HepG2 (cell line): ENCODE data around the gene P4HTM. TPM values are rescaled to one million over a fixed set of nuclear protein-coding genes. Genes with fewer than 3 reads are reported as not detected.

Source experiments
- ATAC-seq: fragments of 200-7000 bp; cut with Tn5 transposase; 3 replicates; pipeline ENCODE4 v1.9.1; 2020; ENCODE audit warnings: mild to moderate bottlenecking, moderate library complexity
- BruUV-seq: library from RNA; stranded (reverse); fragments of 400-500 nt; replicated peaks from 2 replicates; lab custom pipeline; 2021; lab: Mats Ljungman, UMichigan
- CTCF ChIA-PET: fragments of 300-600 bp; formaldehyde crosslinking; extraction: SDS; loops from one replicate; lab custom pipeline; 2021; ENCODE audit warnings: low total read pairs, inconsistent platforms, low intra/inter-chr PET ratio; lab: Yijun Ruan, JAX
- POLR2A ChIA-PET: fragments of 350-600 bp; sonication (Branson Sonifier 250); formaldehyde crosslinking; loops from one replicate; lab custom pipeline; 2020; ENCODE audit warnings: antibody characterized with exemption, inconsistent platforms; lab: Yijun Ruan, JAX
- DNase-seq: peaks from one replicate; pipeline ENCODE4 v3.0.0-alpha.2; 2015; ENCODE audit warnings: low spot score
- FAIRE-seq: peaks from 3 replicates; lab custom pipeline; 2011; peaks lifted over from hg19 to GRCh38; lab: Jason Lieb, UNC
- H2AFZ ChIP-seq: one replicate; pipeline ENCODE4 v1.6.1; 2011; ENCODE audit warnings: low read length, inconsistent platforms
- H3K27ac ChIP-seq: fragments of 300-600 bp; 3 replicates; pipeline ENCODE4 v1.8.0; 2011; ENCODE audit warnings: mixed run types, mild to moderate bottlenecking, mixed read lengths, low read length, inconsistent platforms; ENCODE audit not compliant: insufficient read depth; ENCODE audit errors: extremely low read length
- H3K27me3 ChIP-seq, 2 experiments: fragments of 200-600 bp in 1 of 2; 2 replicates in 1 of 2; 3 replicates in 1 of 2; pipeline versions ENCODE4 v1.6.0 to v1.8.0; 2011; ENCODE audit warnings: low read length in 2 of 2, mild to moderate bottlenecking in 2 of 2, moderate library complexity in 2 of 2, inconsistent platforms in 1 of 2; ENCODE audit not compliant: insufficient read depth in 2 of 2, control insufficient read depth in 1 of 2
- H3K36me3 ChIP-seq, 2 experiments: fragments of 200-600 bp in 1 of 2; replicated peaks in 1 of 2; 2 replicates in 1 of 2; 3 replicates in 1 of 2; pipeline versions ENCODE4 v1.5.1 to v1.8.0; 2011; ENCODE audit warnings: low read length in 2 of 2, inconsistent platforms in 1 of 2; ENCODE audit not compliant: insufficient read depth in 2 of 2, control insufficient read depth in 1 of 2
- H3K4me1 ChIP-seq: 2 replicates; pipeline ENCODE4 v1.5.1; 2012; ENCODE audit warnings: low read length, inconsistent platforms; ENCODE audit not compliant: insufficient read depth
- H3K4me2 ChIP-seq: 2 replicates; pipeline ENCODE4 v1.6.0; 2011; ENCODE audit warnings: low read depth, low read length, inconsistent platforms
- H3K4me3 ChIP-seq, 3 experiments: fragments of 200-600 bp in 1 of 3; sonication (generic), shearing (Covaris generic) in 1 of 3; replicated peaks in 1 of 3; 2 replicates each; pipeline ENCODE4 v1.5.1; 2011 to 2016; ENCODE audit warnings: low read length in 3 of 3, inconsistent platforms in 2 of 3, low read depth in 2 of 3, mild to moderate bottlenecking in 2 of 3, control low read depth in 1 of 3, mixed read lengths in 1 of 3; ENCODE audit not compliant: insufficient read depth in 1 of 3
- H3K79me2 ChIP-seq: one replicate; pipeline ENCODE4 v1.6.1; 2011; ENCODE audit warnings: low read length, inconsistent platforms; ENCODE audit not compliant: insufficient read depth
- H3K9ac ChIP-seq: 2 replicates; pipeline ENCODE4 v1.6.0; 2011; ENCODE audit warnings: mild to moderate bottlenecking, low read depth, low read length, inconsistent platforms; ENCODE audit not compliant: insufficient read depth
- H3K9me3 ChIP-seq: 2 replicates; pipeline ENCODE4 v1.5.1; 2012; ENCODE audit warnings: mild to moderate bottlenecking, low read length
- H4K20me1 ChIP-seq: 2 replicates; pipeline ENCODE4 v1.6.0; 2011; ENCODE audit warnings: inconsistent platforms, mild to moderate bottlenecking, low read length, moderate library complexity; ENCODE audit not compliant: insufficient read depth
- AGO2 ChIP-seq: fragments of 200-400 bp; formaldehyde crosslinking; optimal IDR thresholded peaks from 2 replicates; pipeline ENCODE3; 2017; ENCODE audit warnings: mild to moderate bottlenecking, low read depth, low read length, moderate library complexity
- NBN ChIP-seq: fragments of 450-650 bp; conservative IDR thresholded peaks from 2 replicates; pipeline ENCODE4 v1.6.1; 2017
- POLR2G ChIP-seq: fragments of 200-400 bp; formaldehyde crosslinking; IDR thresholded peaks from 2 replicates; pipeline ENCODE4 v1.6.1; 2018; ENCODE audit warnings: mild to moderate bottlenecking, low read depth, low read length, moderate library complexity
- ZFP36 ChIP-seq: fragments of 150-350 bp; IDR thresholded peaks from 2 replicates; pipeline ENCODE4 v1.6.1; 2018; ENCODE audit warnings: borderline replicate concordance, low read length, low read depth; ENCODE audit not compliant: partially characterized antibody
- ZNF350 ChIP-seq: sonication (generic); formaldehyde crosslinking; IDR thresholded peaks from 2 replicates; pipeline ENCODE4 v1.4.0; 2020; ENCODE audit warnings: mild to moderate bottlenecking, low read depth, missing genetic modification reagents, borderline replicate concordance
- ZNF788 ChIP-seq: sonication (generic); formaldehyde crosslinking; IDR thresholded peaks from 2 replicates; pipeline ENCODE4 v1.5.0; 2020; ENCODE audit warnings: mild to moderate bottlenecking, missing genetic modification reagents, borderline replicate concordance
- WGBS: methylation state at CpG from one replicate; pipeline ENCODE4 v1.1.6; 2017; ENCODE audit warnings: low lambda C conversion rate; 5-methylcytosine and 5-hydroxymethylcytosine counted together
- in situ Hi-C: cut with HindIII; loops from 2 replicates; pipeline ENCODE4 v1.10.0; 2017; ENCODE audit warnings: low pct_unique_long_range_greater_than_20kb; ENCODE audit not compliant: extremely low pct_ligation_motif_present
- intact Hi-C: fragments of 100-400 bp; cut with micrococcal nuclease; formaldehyde crosslinking; loops from one replicate; pipeline ENCODE4 v1.10.0; 2022; ENCODE audit not compliant: unreplicated experiment
- polyA plus RNA-seq, 8 experiments: library from polyadenylated mRNA; depleted of rRNA in 3 of 8; stranded (reverse) in 7 of 8; unstranded in 1 of 8; fragments of >200 nt; fragmentation: Illumina TruSeq in 4 of 8; extraction: Trizol in 4 of 8; gene quantifications; 2 replicates each; pipeline versions ENCODE4 v1.2.1 to v1.2.3, GENCODE V29; 2011 to 2016; ENCODE audit warnings: low read depth in 4 of 8, missing spikeins in 1 of 8, mixed read lengths in 1 of 8; ENCODE audit not compliant: insufficient read depth in 1 of 8
- total RNA-seq, 5 experiments: library from RNA; depleted of rRNA; stranded (reverse); fragments of >200 nt; fragmentation: Illumina TruSeq; extraction: Trizol; gene quantifications; 2 replicates each; pipeline ENCODE4 v1.2.3, GENCODE V29; 2016; ENCODE audit warnings: low read depth in 1 of 5

P4HTM gene
- total and polyA plus RNA-seq, 2 of the 13 experiments (the other 11 are each of a cell fraction or from before 2014, with no cell fraction given): 0.01 TPM; not detected in 1

DNA sequence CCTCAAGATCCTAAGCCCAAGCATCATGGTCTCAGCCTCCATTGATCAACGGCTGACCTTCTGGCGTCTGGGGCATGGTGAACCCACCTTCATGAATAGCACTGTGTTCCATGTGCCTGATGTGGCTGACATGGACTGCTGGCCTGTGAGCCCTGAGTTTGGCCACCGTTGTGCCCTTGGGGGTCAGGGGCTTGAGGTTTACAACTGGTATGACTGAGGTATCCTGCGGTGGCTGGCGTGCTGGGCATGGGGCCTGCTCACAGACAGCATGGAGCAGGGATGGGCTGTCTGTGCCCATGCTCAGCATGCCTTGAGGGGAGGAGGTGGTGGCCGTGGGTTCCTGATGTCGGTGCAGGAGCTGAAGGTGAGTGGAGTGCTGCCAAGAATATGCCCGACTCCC, 25.0 kb downstream of the P4HTM start (continued):
- TF ChIP-seq NBN (no peak), ZNF788 (0 out of 2 replicates have a peak, but pooled peaks have one; percentile 40), AGO2 (peak; percentile 82)

DNA sequence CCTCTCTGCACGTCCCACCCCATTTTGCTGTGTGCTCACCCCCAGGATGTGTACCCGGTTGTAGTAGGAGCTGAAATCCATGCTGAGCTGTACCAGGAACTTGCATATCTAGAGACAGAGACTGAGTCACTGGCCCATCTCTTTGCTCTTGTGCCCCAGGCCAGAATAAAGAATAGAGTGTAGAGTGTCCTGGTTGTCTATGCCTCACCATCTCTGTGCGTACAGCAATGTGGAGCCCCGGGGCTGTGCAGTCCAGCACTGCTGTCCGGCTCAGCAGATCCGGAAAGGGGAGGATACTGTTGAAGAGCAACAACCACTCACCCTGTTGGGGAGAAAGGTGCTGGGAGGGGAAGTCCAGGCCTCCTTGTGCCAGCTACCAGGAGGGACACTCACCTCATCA, 25.7 kb downstream of the P4HTM start:
- no peak for ATAC-seq
- 98% methylated on average over 6 of the region's 6 CpGs for WGBS
- in situ Hi-C loops (no loop called here), intact Hi-C loops (loop anchor here (2.0 kb wide), 1 partner anchor 29 kb away; no protein-coding TSS in a partner anchor)
- H3K9ac ChIP-seq: no peak overlapping the region
- TF ChIP-seq ZNF350 (CRISPR knock-in tag): 0 out of 2 replicates have a peak, but pooled peaks have one; percentile 20
- no peak for TF ChIP-seq ZFP36
- 0 out of 2 replicates have a peak, but pooled peaks have one; percentile 5 for TF ChIP-seq POLR2G
- no peak overlapping the region for H2AFZ ChIP-seq
- H3K27me3 ChIP-seq: no peaks in the 10 kb centered on the region; a peak in 1 of 5 replicates
- no peak overlapping the region for H3K27ac ChIP-seq
- H3K36me3 ChIP-seq: peaks cover 20 to 48% of the 10 kb centered on the region in 2 experiments
- no peak for FAIRE-seq
- no peak for DNase-seq
- POLR2A ChIA-PET: interaction anchor here (0.6 to 12.8 kb wide), 4 partner anchors 6 to 145 kb away, joined by 3 to 280 read pairs (median 9); partner anchors contain the start of genes DALRD3, IMPDH2, NDUFAF3 and WDR6
- H3K9me3 ChIP-seq: no peaks in the 10 kb centered on the region
- peaks cover 26% of the 10 kb centered on the region; the same call in 1 of the 2 replicates for H4K20me1 ChIP-seq
- no TSS peak for BruUV-seq
- no peak overlapping the region for H3K4me2 ChIP-seq
- CTCF ChIA-PET: no interaction called here
- peaks cover 26% of the 10 kb centered on the region for H3K79me2 ChIP-seq
- H3K4me1 ChIP-seq: peaks cover 23% of the 10 kb centered on the region
- no peak overlapping the region for H3K4me3 ChIP-seq
